ENCODE measurements around the gene TMTC1.

Gene TMTC1

GRCh38 chr12:29565727-29566126, 218.0 kb downstream of the TMTC1 start:
- TF ChIP-seq CTCF (IDR thresholded peaks at IDR 0.05; ENCODE audit: borderline replicate concordance, control extremely low read depth, extremely low read depth, insufficient read depth, missing control alignments), result no peak
- no peak for DNase-seq (ENCODE audit: low spot score)
- in situ Hi-C loops (cut with MboI; ENCODE audit: low sequenced_read_pairs, unreplicated experiment), result no loop called here

GRCh38 chr12:29564925-29565324, 218.8 kb downstream of the TMTC1 start:
- in situ Hi-C loops (cut with MboI; ENCODE audit: low sequenced_read_pairs, unreplicated experiment), result no loop called here
- no peak for TF ChIP-seq CTCF (IDR thresholded peaks at IDR 0.05; ENCODE audit: borderline replicate concordance, control extremely low read depth, extremely low read depth, insufficient read depth, missing control alignments)
- DNase-seq (ENCODE audit: low spot score), result no peak

GRCh38 chr12:29563636-29564035, 220.1 kb downstream of the TMTC1 start:
- in situ Hi-C loops (cut with MboI; ENCODE audit: low sequenced_read_pairs, unreplicated experiment), result no loop called here
- no peak for DNase-seq (ENCODE audit: low spot score)
- no peak for TF ChIP-seq CTCF (IDR thresholded peaks at IDR 0.05; ENCODE audit: borderline replicate concordance, control extremely low read depth, extremely low read depth, insufficient read depth, missing control alignments)

- in situ Hi-C loops (cut with MboI; ENCODE audit: low sequenced_read_pairs, unreplicated experiment), result no loop called here
- no peak for DNase-seq (ENCODE audit: low spot score)
- no peak for TF ChIP-seq CTCF (IDR thresholded peaks at IDR 0.05; ENCODE audit: borderline replicate concordance, control extremely low read depth, extremely low read depth, insufficient read depth, missing control alignments)
Measured at GRCh38 chr12:29563071-29563470, 220.7 kb downstream of the TMTC1 start.

- in situ Hi-C loops (cut with MboI; ENCODE audit: low sequenced_read_pairs, unreplicated experiment), result no loop called here
- DNase-seq (ENCODE audit: low spot score), result no peak
- TF ChIP-seq CTCF (IDR thresholded peaks at IDR 0.05; ENCODE audit: borderline replicate concordance, control extremely low read depth, extremely low read depth, insufficient read depth, missing control alignments), result no peak
Measured at GRCh38 chr12:29562110-29562804, 221.5 kb downstream of the TMTC1 start.

GRCh38 chr12:29561664-29562071, 222.1 kb downstream of the TMTC1 start:
- no peak for DNase-seq (ENCODE audit: low spot score)
- in situ Hi-C loops (cut with MboI; ENCODE audit: low sequenced_read_pairs, unreplicated experiment), result no loop called here

More at GRCh38 chr12:29561664-29562071, 222.1 kb downstream of the TMTC1 start:
- no peak for TF ChIP-seq CTCF (IDR thresholded peaks at IDR 0.05; ENCODE audit: borderline replicate concordance, control extremely low read depth, extremely low read depth, insufficient read depth, missing control alignments)
